ENCODE results near the gene CDCP1.

- no peak for TF ChIP-seq CTCF (IDR thresholded peaks at IDR 0.05; ENCODE audit: low read length)
- no peak for TF ChIP-seq EZH2 (IDR thresholded peaks at IDR 0.05; ENCODE audit: borderline replicate concordance, low read length)
Observed at GRCh38 chr3:45194791-45195190, 48.6 kb upstream of the CDCP1 start.
